Measurements from ENCODE around the gene PRPF6.

The PRPF6 gene

DNA sequence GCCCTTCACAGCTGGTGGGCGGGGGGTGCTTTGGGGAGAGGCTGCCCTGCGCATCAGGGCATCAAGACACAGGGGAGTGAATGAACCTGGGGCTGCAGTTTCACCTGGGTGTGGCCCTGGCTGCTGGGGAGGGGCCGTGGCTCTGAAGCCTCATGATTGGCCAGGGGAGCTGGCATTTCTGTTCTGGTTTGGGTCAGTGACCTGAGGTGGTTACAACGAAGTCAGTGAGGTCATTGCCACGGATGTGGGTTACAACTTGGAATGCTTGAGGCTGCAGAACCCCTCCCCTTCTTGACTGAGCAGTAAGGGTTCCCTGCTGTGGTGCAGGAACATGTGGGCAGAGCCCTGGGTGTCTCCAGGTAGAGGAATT lies 85.0 kb downstream of the PRPF6 start:
- peak; percentile 63 for DNase-seq

- DNase-seq = no peak
Observed at GRCh38 chr20:64067005-64067632, 86.2 kb downstream of the PRPF6 start.

GRCh38 chr20:64067733-64068307 lies 86.9 kb downstream of the PRPF6 start:
- DNase-seq = no peak

- DNase-seq = no peak
Observed at GRCh38 chr20:64068386-64069208, 87.7 kb downstream of the PRPF6 start.

DNA sequence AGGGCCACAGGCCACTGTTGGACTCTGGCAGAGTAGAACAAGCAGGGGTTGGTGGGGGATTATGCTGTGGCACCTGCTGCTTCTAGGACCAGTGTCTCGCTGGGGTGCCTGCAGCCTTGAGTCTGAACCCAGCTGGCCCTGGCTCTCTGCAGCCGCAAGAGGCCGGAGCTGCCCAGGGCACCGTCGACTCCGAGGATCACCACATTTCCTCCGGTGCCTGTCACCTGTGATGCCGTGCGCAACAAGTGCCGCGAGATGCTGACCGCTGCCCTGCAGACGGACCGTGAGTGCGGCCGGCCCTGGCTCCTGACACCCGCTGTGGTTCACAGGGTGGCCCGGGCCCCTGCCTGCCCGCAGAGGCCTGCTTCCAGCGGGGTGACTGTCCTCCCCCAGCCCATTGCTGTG lies 88.3 kb downstream of the PRPF6 start:
- DNase-seq = no peak

GRCh38 chr20:64069614-64070243 lies 88.8 kb downstream of the PRPF6 start:
- no peak for DNase-seq

DNA sequence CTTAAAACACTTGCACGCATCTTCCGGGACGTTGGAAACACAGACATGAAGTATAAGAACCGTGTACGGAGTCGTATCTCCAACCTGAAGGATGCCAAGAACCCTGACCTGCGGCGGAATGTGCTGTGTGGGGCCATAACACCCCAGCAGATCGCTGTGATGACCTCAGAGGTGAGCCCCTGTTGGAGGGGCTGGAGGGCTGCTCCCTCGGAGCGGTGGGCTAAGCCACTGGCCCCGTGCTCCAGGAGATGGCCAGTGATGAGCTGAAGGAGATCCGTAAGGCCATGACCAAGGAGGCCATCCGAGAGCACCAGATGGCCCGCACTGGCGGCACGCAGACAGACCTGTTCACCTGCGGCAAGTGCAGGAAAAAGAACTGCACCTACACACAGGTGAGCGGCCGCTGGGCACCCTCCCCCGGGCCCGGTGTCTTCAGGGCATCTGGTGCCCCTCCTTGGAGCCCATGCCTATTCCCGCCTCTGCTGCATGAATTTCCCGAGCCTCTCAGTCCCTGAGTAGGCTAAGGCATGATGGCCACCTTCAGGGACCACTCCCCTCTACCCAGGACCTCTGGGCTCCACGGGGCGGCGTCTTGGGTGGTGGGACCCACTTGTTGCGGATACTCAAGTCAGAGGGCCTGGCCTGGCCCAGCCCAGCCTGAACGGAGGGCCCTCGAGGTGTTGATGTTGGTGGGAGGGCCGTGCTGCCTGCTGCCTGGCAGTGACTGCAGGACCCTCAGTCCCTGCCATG lies 89.5 kb downstream of the PRPF6 start:
- no peak for DNase-seq

GRCh38 chr20:64071341-64072332 lies 90.7 kb downstream of the PRPF6 start:
- no peak for DNase-seq

DNA sequence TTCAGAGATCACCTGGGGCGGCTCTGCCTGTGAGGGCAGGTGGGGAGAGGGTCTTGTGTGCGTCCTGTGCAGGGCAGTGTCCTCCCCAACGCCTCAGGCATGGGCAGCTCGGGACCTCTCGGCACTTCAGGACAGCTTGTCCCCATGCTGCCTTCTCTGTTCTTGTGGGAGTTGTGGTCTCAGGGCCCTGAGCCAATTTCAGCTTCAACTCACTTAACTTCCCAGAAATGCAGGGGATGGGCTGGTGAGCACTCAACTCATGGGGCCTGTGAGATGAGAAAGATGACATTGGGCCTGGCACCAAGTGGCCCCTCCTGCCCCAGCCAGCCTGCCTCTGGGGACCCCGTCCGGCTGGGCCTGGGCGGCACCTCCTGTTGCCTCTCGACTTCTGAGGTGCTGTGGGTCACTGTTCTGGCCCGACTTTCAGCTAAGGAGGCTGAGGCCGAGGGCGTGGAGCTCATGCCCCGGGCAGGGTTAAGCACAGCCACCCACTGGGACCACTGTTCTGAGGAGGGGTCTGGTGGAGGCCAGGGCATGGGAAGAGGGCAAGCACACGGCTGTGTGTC lies 91.6 kb downstream of the PRPF6 start:
- DNase-seq = no peak

DNA sequence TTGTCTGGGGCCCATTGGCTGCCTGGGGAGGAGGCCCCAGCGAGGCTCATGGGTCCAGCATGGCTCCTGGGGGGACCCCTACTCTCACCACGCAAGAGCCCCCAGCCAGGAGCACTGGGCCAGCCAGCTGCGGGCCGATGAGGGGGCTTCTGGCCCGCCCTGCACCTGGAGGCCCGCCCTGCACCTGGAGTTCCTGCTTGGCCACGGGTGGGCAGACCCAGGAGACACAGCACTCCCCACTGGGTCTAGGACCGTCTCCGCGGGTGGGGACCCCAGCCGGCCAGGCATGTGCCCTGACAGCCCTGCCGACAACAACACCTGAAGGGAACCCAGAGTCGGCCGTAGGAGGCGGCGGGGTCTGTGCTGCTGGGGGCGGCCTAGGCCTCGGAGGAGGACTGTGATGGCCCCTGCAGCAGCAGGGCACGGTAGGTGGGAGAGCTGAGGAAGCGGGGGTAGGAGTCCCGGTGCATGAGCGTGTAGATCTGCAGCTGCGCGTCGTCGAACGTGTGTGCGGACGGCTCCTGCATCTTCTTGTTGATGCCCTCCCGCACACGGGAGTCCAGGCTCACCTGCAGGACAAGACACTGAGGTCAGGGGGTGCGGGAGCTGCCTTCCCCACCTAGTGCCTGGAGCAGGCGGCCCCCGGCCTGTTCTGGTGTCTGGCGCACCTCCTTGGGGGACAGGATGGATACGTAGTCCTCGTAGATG lies 92.7 kb downstream of the PRPF6 start:
- no peak for DNase-seq

- DNase-seq = no peak
Observed at GRCh38 chr20:64074184-64074789, 93.4 kb downstream of the PRPF6 start.

- no peak for DNase-seq
Observed at GRCh38 chr20:64074963-64075362, 94.0 kb downstream of the PRPF6 start.

DNA sequence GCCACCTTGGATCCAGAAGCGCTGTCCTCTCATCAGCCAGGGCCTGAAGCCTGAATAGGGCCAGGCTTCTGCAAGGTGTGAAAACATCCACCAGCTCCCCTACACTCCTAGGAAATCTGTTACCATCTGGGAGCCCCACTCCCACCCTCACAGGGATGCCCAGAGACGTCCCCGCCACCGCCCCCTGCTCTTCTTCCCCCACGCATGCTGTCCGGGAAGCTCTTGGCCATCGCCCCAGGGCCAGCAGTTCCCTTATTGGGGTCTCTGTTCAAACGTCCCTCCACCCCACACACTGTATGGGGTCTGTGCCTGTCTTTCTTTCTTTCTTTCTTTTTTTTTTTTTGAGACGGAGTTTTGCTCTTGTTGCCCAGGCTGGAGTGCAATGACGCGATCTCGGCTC lies 94.6 kb downstream of the PRPF6 start:
- no peak for DNase-seq

GRCh38 chr20:64076061-64076997 lies 95.4 kb downstream of the PRPF6 start:
- no peak for DNase-seq

DNA sequence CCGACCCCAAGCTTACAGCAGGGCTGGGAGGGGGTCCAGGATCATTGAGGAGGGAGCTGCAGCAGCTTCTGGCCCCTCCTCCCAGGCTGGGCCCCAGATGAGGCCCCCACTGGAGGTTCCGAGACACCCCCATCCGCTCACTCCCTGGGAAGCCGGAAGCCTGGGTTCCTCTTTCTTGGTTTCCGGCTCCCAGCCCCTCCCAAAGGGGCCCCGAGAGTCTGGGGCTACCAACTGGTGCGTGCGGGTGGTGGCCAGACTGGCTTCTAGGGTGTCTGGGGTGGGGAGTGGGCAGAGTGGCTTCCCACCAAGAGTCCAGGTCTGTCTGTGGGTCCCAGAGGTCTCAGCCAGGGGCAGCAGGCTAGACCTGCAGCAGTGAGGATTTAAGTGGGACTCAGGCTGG lies 96.2 kb downstream of the PRPF6 start:
- no peak for DNase-seq

DNA sequence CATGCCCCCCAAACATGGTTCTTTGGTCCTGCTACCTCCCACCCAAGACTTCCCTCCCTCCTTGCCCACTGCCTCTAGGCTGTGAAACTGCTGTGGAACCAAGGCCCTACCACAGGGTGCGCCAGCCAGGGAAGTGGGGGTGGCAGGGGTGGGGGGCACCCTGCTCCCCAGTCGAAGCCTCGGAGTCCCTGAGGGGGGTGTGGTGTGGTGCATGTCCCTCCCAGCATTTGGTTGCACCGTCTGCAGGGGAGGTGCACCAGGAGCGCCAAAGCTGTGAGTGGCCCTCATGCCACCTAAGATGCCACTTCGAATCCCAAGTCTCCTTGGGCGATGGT lies 96.6 kb downstream of the PRPF6 start:
- DNase-seq = no peak

DNA sequence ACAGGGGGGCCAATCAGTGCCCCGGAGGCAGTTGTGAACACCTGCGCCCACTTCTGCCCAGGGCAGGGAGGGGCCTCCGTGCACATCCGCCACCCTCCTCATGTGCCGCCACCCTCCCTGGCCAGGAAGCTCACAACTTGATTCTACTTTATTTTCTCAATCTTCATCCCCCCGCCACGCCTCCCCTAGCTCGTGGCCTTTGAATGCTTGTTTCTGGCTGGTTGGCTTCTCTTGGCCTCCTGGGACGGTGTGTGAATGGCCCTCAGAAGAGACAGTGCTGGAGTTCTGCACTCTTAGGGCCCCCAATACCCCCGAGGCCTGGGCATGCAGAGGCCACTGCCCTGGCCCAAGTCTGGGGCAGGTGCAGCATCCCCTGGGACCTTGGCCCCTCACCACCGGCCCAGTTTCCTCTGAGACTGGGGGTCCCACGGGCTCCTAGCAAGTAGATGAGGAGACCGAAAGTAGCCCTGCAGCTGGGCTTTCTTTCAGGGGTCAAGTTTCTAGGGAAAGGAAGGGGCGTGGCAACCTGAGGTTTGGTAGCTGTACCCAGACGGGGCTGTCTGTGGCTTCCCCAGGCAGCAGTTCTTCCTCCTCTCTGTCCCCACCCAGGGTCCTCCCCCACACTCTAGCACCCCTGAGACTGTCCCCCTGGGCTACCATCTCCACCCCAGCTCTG lies 97.1 kb downstream of the PRPF6 start:
- no peak for DNase-seq

GRCh38 chr20:64078934-64079272 lies 98.0 kb downstream of the PRPF6 start:
- no peak for DNase-seq
